CD4-positive, alpha-beta T cell (primary cell): ENCODE data around the gene MAPK4. TPM values are rescaled to one million over a fixed set of nuclear protein-coding genes. Genes with fewer than 3 reads are reported as not detected.
"Not testable (repeated sequence)": the region's sequence is repeated elsewhere in the genome, so short reads cannot be mapped to it uniquely, and the experiment has no call there.

Experiments
- ATAC-seq: fragments of 200-7000 bp; cut with Tn5 transposase; one replicate; pipeline ENCODE4 v1.10.0; 2022; ENCODE audit warnings: mild to moderate bottlenecking; ENCODE audit not compliant: poor library complexity
- CTCF ChIA-PET: fragments of 350-600 bp; sonication (Branson Sonifier 250); formaldehyde crosslinking; loops from one replicate; lab custom pipeline; 2021; ENCODE audit warnings: antibody characterized with exemption, inconsistent platforms; lab: Charles Lee
- POLR2A ChIA-PET: fragments of 350-600 bp; sonication (Branson Sonifier 250); formaldehyde crosslinking; loops from one replicate; lab custom pipeline; 2021; ENCODE audit warnings: antibody characterized with exemption, inconsistent platforms; lab: Charles Lee
- DNase-seq, 14 experiments: peaks; one replicate each; pipeline ENCODE4 v3.0.0-alpha.2; 2013 to 2020; ENCODE audit warnings: mixed read lengths in 2 of 14
- H3K27ac ChIP-seq, 2 donors: one replicate each; pipeline versions ENCODE4 v1.5.1 to v1.7.0; 2013; ENCODE audit warnings: low read length in 2 of 2, low read depth in 1 of 2, mild to moderate bottlenecking in 1 of 2
- H3K27me3 ChIP-seq, 2 experiments: 1 replicate in 1 of 2; 2 replicates in 1 of 2; pipeline versions ENCODE4 v1.6.1 to v1.7.0; 2013; ENCODE audit warnings: low read length in 2 of 2, control low read depth in 1 of 2, mild to moderate bottlenecking in 1 of 2, moderate library complexity in 1 of 2; ENCODE audit not compliant: insufficient read depth in 2 of 2, control insufficient read depth in 1 of 2
- H3K36me3 ChIP-seq: one replicate; pipeline ENCODE4 v1.6.1; 2013; ENCODE audit warnings: low read length, control low read depth; ENCODE audit not compliant: insufficient read depth
- H3K4me1 ChIP-seq: one replicate; pipeline ENCODE4 v1.6.1; 2013; ENCODE audit warnings: low read length, control low read depth; ENCODE audit not compliant: insufficient read depth
- H3K4me3 ChIP-seq: one replicate; pipeline ENCODE4 v1.5.1; 2013; ENCODE audit warnings: mild to moderate bottlenecking, low read length, moderate library complexity
- H3K9me3 ChIP-seq, 2 experiments: 1 replicate in 1 of 2; 2 replicates in 1 of 2; pipeline versions ENCODE4 v1.6.1 to v1.7.0; 2013; ENCODE audit warnings: low read length in 2 of 2, mild to moderate bottlenecking in 2 of 2, control low read depth in 1 of 2, moderate library complexity in 1 of 2; ENCODE audit not compliant: control insufficient read depth in 1 of 2, insufficient read depth in 1 of 2
- H3K27ac Mint-ChIP-seq: one replicate; pipeline ENCODE4 v1.8.0; 2020; ENCODE audit warnings: mixed read lengths
- H3K27me3 Mint-ChIP-seq: one replicate; pipeline ENCODE4 v1.8.0; 2021; ENCODE audit warnings: mixed read lengths
- H3K36me3 Mint-ChIP-seq: one replicate; pipeline ENCODE4 v1.8.0; 2021; ENCODE audit warnings: low read depth, mixed read lengths
- H3K4me1 Mint-ChIP-seq: one replicate; pipeline ENCODE4 v1.8.0; 2021; ENCODE audit warnings: low read depth, mixed read lengths
- H3K4me3 Mint-ChIP-seq: one replicate; pipeline ENCODE4 v1.8.0; 2020; ENCODE audit warnings: mild to moderate bottlenecking, mixed read lengths
- H3K9me3 Mint-ChIP-seq: one replicate; pipeline ENCODE4 v1.8.0; 2020; ENCODE audit warnings: mixed read lengths
- CTCF ChIP-seq: fragments of 200-600 bp; IDR thresholded peaks from one replicate; pipeline ENCODE4 v1.8.0; 2022; ENCODE audit warnings: antibody characterized with exemption, mild to moderate bottlenecking
- intact Hi-C, 2 experiments: fragments of 100-400 bp; cut with DNase I in 1 of 2; cut with micrococcal nuclease in 1 of 2; formaldehyde crosslinking; loops; one replicate each; pipeline versions ENCODE4 v1.15.1 to v1.9.0; 2023 to 2025; cut with DNase I, micrococcal nuclease
- total RNA-seq, 174 experiments: library from RNA in 2 of 174; stranded (reverse) in 2 of 174; gene quantifications; one replicate each; pipeline ENCODE4 v1.2.3 and lab custom pipeline; 2021 to 2026

MAPK4 gene
- total RNA-seq, 2 experiments from 2014 or later, result not detected

- intact Hi-C loops, result no loop called here
- Mint-ChIP-seq H3K27me3 (peaks cover 42% of the 10 kb centered on the region), H3K4me3 (no peak overlapping the region), H3K36me3 (no peaks in the 10 kb centered on the region), H3K27ac (no peak overlapping the region), H3K4me1 (no peaks in the 10 kb centered on the region), H3K9me3 (peaks cover 3% of the 10 kb centered on the region)
- H3K36me3 ChIP-seq, result no peaks in the 10 kb centered on the region
- peaks cover 3 to 4% of the 10 kb centered on the region in 2 experiments for H3K9me3 ChIP-seq
- DNase-seq, result no peak
- peaks cover 0 to 3% of the 10 kb centered on the region in 2 experiments for H3K27me3 ChIP-seq
- no peaks in the 10 kb centered on the region for H3K4me1 ChIP-seq
- H3K4me3 ChIP-seq, result no peak overlapping the region
- ChIA-PET CTCF (no interaction called here), POLR2A (no interaction called here)
- ATAC-seq, result no peak
- TF ChIP-seq CTCF, result no peak
- H3K27ac ChIP-seq, result no peak overlapping the region
Measured at GRCh38 chr18:50775207-50775606, 215.3 kb downstream of the MAPK4 start.

- Histone ChIP-seq H3K36me3 (no peaks in the 10 kb centered on the region), H3K4me1 (no peaks in the 10 kb centered on the region), H3K27me3 (peaks cover 0 to 3% of the 10 kb centered on the region in 2 experiments), H3K4me3 (no peak overlapping the region), H3K9me3 (peaks cover 0 to 4% of the 10 kb centered on the region in 2 experiments), H3K27ac (no peak overlapping the region)
- peaks cover 46% of the 10 kb centered on the region for H3K27me3 Mint-ChIP-seq
- ChIA-PET POLR2A (no interaction called here), CTCF (no interaction called here)
- DNase-seq (no peak), ATAC-seq (no peak)
- no peaks in the 10 kb centered on the region for H3K4me1 Mint-ChIP-seq
- H3K36me3 Mint-ChIP-seq, result no peaks in the 10 kb centered on the region
- TF ChIP-seq CTCF, result no peak
- no peak overlapping the region for H3K4me3 Mint-ChIP-seq
- H3K27ac Mint-ChIP-seq, result no peak overlapping the region
- intact Hi-C loops, result no loop called here
- peaks cover 3% of the 10 kb centered on the region for H3K9me3 Mint-ChIP-seq
Measured at GRCh38 chr18:50775726-50776125, 215.8 kb downstream of the MAPK4 start.

- ATAC-seq (no peak), DNase-seq (no peak)
- no peak overlapping the region for H3K4me3 Mint-ChIP-seq
- peaks cover 2% of the 10 kb centered on the region for H3K9me3 Mint-ChIP-seq
- Histone ChIP-seq H3K36me3 (no peaks in the 10 kb centered on the region), H3K4me1 (no peaks in the 10 kb centered on the region), H3K4me3 (no peak overlapping the region), H3K9me3 (peaks cover 0 to 4% of the 10 kb centered on the region in 2 experiments), H3K27ac (no peak overlapping the region), H3K27me3 (peaks cover 0 to 3% of the 10 kb centered on the region in 2 experiments)
- intact Hi-C loops, result no loop called here
- no peaks in the 10 kb centered on the region for H3K4me1 Mint-ChIP-seq
- ChIA-PET CTCF (no interaction called here), POLR2A (no interaction called here)
- H3K27ac Mint-ChIP-seq, result no peak overlapping the region
- no peaks in the 10 kb centered on the region for H3K36me3 Mint-ChIP-seq
- H3K27me3 Mint-ChIP-seq, result peaks cover 46% of the 10 kb centered on the region
- no peak for TF ChIP-seq CTCF
Measured at GRCh38 chr18:50776383-50776782, 216.5 kb downstream of the MAPK4 start.

- H3K36me3 ChIP-seq, H3K9me3 Mint-ChIP-seq, POLR2A ChIA-PET, DNase-seq, H3K4me1 Mint-ChIP-seq, H3K27ac ChIP-seq, intact Hi-C loops, H3K9me3 ChIP-seq, H3K36me3 Mint-ChIP-seq, H3K27ac Mint-ChIP-seq, H3K27me3 ChIP-seq, H3K4me3 Mint-ChIP-seq, H3K4me3 ChIP-seq, H3K4me1 ChIP-seq, ATAC-seq: not testable (repeated sequence)
- H3K27me3 Mint-ChIP-seq, result peaks cover 36% of the 10 kb centered on the region
- CTCF ChIA-PET, result interaction anchor here (0.6 kb wide), 1 partner anchor 18 kb away, joined by 4 read pairs; no protein-coding TSS in a partner anchor
Measured at GRCh38 chr18:50779021-50779420, 219.1 kb downstream of the MAPK4 start.
